NCI-H226 (cell line): ENCODE data around the gene FBXL12.
"Not testable (repeated sequence)": the region's sequence is repeated elsewhere in the genome, so short reads cannot be mapped to it uniquely, and the experiment has no call there.

Experiments
- DNase-seq: peaks from one replicate; pipeline ENCODE4 v3.0.0-alpha.2; 2015

FBXL12 gene

DNA sequence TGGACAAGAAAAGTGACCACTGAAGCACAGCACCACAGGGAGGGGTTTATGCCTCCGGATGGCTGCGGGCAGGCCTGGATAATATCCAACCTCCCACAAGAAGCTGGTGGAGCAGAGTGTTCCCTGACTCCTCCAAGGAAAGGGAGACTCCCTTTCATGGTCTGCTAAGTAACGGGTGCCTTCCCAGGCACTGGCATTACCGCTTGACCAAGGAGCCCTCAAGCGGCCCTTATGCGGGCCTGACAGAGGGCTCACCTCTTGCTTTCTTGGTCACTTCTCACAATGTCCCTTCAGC, 27.9 kb downstream of the FBXL12 start:
- DNase-seq = not testable (repeated sequence)

DNA sequence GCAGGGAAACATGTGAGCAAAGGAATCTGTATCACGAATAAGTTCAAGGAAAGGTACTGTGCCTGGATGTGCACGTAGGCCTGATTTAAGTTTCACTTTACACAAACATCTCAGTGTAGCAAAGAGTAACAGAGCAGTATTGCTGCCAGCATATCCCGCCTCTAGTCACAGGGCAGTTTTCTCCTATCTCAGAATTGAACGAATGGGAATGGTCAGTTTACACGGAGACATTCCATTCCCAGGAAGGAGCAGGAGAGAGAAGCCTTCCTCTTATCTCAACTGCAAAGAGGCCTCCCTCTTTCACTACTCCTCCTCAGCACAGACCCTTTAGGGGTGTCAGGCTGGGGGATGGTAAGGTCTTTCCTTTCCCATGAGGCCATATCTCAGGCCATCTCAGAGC, 29.3 kb downstream of the FBXL12 start:
- peak; percentile 41 for DNase-seq

DNA sequence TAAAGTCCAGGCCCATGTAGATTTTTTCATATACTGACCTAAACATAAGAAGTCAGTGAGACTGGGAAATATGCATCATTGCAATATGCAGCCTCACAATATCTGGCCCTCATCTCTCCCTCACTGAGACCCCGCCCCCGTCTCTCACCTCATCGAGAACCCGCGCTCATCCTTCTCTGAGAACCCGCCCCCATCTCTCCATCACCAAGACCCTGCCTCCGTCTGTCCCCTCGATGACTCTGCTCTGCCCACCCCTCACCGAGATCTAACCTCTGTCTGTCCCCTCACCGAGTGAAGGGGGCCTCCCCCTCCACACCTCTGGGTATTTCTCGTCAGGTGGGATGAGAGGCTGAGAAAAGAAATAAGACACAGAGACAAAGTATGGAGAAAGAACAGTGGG, 29.8 kb downstream of the FBXL12 start:
- DNase-seq = no peak

DNA sequence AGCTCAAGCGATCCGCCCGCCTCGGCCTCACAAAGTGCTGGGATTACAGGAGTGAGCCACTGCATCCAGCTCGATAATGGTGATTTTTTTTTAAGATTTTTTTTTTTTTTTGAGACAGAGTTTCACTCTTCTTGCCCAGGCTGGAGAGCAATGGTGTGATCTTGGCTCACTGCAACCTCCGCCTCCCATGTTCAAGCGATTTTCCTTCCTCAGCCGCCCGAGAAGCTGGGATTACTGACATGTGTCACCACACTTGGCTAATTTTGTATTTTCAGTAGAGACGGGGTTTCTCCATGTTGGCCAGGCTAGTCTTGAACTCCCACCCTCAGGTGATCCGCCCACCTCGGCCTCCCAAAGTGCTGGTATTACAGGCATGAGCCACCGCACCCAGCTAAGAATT, 30.3 kb downstream of the FBXL12 start:
- DNase-seq = not testable (repeated sequence)

DNA sequence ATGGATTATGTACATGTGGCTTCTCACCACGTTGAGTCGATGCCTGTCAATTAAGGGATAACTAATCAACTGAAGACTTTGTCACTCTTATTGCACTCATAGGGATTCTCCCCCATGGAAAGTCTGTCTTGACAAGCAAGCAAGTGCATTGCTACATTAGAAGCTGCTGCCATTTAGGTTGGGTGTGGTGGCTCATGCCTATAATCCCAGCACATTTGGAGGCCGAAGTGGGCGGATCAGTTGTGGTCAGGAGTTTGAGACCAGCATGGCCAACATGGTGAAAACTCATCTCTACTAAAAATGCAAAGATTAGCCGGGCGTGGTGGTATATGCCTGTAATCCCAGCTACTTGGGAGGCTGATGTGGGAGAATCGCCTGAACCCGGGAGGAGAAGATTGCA, 32.1 kb downstream of the FBXL12 start:
- DNase-seq = no peak

DNA sequence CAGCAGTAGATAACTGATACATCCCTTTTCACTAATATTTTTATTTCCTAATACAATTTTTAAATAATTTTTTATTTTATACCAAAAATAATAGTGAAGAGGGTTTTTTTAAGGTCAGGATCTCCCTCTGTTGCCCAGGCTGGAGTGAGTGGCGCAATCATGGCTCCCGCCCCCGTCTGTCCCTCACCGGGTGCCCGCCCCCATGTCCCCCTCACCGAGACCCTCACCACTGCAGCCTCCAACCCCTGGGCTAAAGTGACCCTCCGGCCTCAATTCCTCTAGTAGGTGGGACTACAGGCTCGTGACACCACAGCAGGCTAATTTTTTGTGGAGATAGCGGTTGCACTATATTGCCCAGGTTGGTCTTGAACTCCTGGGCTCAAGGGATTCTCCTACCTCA, 32.5 kb downstream of the FBXL12 start:
- DNase-seq = no peak

DNA sequence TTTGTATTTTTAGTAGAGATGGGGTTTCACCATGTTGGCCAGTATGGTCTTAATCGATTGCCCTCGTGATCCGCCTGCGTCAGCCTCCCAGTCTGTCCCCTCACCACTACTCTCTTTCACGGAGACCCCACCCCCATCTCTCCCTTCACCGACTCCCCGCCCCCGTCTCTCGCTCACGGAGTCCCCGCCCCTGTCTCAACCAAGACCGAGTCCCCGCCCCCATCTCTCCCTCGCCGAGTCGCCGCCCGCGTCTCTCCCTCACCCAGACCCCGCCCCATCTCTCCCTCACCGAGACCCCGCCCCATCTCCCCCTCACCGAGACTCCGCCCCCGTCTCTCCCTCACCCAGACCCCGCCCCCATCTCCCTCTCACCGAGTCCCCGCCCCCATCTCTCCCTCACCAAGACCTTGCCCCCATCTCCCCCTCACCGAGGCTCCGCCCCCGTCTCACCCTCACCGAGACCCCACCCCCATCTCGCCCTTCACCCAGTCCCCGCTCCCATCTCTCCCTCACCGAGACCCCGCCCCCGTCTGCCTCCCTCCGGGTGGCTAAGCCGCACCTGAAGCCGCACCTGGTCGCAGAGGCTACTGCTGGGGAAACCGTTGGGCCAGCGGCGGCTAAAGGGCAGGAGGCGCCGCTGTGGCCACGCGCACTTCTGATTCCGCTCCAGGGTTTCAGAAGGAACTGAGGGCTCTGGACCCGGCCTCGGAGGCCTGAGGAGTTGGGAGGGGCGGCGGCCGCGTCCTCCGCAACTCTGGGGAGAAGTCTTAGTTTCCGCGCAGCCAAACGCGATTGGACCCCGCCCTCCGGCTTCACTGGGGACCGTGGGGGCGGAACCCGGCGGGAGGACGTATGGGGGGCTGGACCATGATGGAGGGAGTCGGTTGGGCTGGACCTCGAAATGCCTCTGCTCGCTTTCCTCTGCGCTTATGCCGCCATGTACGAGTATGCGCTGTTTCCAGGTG, 33.2 kb downstream of the FBXL12 start:
- no peak for DNase-seq

DNA sequence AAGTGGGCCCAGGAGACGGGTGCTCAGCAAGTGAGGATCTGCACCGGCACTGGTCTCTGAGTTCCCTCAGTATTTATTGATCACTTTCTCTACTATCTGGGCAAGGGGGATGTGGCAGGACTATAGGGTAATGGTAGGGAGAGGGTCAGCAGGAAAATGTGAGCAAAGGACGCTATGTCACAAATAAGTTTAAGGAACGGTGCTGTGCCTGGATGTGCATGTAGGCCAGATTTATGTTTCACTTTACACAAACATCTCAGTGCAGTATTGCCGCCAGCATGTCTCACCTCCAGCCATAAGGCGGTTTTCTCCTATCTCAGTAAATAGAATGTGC, 34.7 kb downstream of the FBXL12 start:
- DNase-seq = not testable (repeated sequence)

DNA sequence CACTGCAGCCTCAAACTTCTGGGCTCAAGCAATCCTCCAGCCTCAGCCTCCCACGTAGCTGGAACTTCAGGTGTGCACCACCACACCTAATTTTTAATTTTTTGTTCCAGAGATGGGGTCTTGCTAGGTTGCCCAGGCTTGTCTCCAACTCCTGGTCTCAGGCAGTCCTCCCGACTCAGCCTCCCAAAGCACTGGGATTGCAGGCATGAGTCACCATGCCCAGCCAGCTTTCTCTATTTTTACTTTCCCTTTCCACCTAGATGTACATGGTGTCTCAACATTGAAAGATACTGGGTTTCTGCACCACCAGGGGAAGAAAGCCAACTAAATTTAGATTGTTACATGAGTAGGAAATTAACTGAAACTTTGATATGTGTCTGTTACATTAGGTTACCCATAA, 36.5 kb downstream of the FBXL12 start:
- DNase-seq = no peak

DNA sequence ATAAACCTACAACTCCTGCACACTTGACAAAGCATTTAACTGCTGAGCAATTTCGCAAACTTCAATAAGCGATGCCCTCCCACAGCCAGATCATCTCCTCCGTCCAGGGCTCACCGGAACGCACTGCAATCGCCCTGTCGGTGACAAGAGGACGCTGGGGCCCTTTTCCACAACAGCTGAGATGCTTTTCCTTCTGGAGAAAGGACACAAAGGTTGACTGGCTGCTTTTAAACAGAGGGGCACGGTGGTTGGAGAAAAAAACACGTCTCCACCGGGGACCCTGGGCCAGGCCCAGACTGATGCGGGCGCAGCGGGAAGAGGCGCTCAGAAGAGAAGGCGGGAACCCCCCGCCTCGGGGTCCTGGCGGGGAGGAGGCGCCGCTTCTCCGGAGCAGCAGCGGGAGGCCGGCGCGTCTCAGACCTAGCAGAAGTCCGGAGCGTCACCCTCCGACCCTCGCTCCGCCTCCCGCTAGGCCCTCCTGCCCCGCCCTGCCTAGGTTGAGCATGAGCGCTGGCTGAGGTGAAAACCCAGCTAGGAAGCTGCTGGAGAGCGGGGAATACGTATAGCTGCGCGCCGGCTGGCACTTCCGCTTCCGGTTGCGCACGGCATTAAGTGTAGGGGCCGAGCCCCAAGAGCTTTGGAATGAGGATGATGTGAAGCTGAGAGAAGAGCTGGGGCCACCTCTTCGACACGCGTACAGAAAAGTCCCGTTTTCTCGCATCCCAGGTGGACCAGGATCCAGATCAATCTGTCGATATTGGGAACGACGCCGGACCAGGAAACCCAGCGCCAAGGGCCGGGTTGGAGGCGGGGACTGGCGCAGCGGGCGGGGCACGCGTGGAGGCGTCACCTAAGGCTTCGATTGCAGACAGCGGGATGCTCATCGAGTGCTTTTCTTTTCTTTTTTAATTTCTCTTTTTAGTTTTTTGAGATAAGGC, 50.4 kb downstream of the FBXL12 start, which contains the start of gene ZNF846:
Gene ZNF846 (minus strand): TSS at position 564 of the 938 bp plus-strand sequence. CDS start 3,788 bp downstream, outside the sequence.
- DNase-seq = peak; percentile 96
